Astrocyte of the spinal cord (primary cell): ENCODE results near the gene SSH2.
"Not testable (repeated sequence)": the region's sequence is repeated elsewhere in the genome, so short reads cannot be mapped to it uniquely, and the experiment has no call there.

ENCODE experiments used
- DNase-seq: peaks from one replicate; pipeline ENCODE4 v3.0.0; 2011; ENCODE audit warnings: low read depth, low spot score
- H3K4me3 ChIP-seq: 2 replicates; pipeline ENCODE4 v1.5.1; 2011; ENCODE audit warnings: low read depth, mild to moderate bottlenecking, low read length, moderate library complexity
- CTCF ChIP-seq: IDR thresholded peaks from 2 replicates; pipeline ENCODE4 v1.5.1; 2012; ENCODE audit warnings: low read depth, mild to moderate bottlenecking, low read length, inconsistent platforms
- in situ Hi-C: cut with HindIII; loops from 2 replicates; pipeline ENCODE4 v1.10.0; 2017; ENCODE audit warnings: low sequenced_read_pairs

SSH2 gene

GRCh38 chr17:29874931-29875596 lies 55.0 kb downstream of the SSH2 start:
- DNase-seq = no peak
- no peak overlapping the region for H3K4me3 ChIP-seq
- no peak for TF ChIP-seq CTCF
- in situ Hi-C loops = no loop called here

- H3K4me3 ChIP-seq, in situ Hi-C loops, DNase-seq: not testable (repeated sequence)
Measured at GRCh38 chr17:29874358-29874757, 55.7 kb downstream of the SSH2 start.

- no peak overlapping the region for H3K4me3 ChIP-seq
- DNase-seq = no peak
- in situ Hi-C loops = no loop called here
- no peak for TF ChIP-seq CTCF
Measured at GRCh38 chr17:29873476-29873875, 56.6 kb downstream of the SSH2 start.

- TF ChIP-seq CTCF = no peak
- in situ Hi-C loops = no loop called here
- no peak overlapping the region for H3K4me3 ChIP-seq
- DNase-seq = no peak
Measured at GRCh38 chr17:29870836-29871465, 59.1 kb downstream of the SSH2 start.

GRCh38 chr17:29867643-29868181 lies 62.3 kb downstream of the SSH2 start:
- in situ Hi-C loops = no loop called here
- peak; percentile 4 for TF ChIP-seq CTCF
- no peak for DNase-seq
- H3K4me3 ChIP-seq = no peak overlapping the region

- in situ Hi-C loops = no loop called here
- no peak overlapping the region for H3K4me3 ChIP-seq
- DNase-seq = no peak
- TF ChIP-seq CTCF = no peak
Measured at GRCh38 chr17:29866746-29867404, 63.2 kb downstream of the SSH2 start.

GRCh38 chr17:29864615-29865014 lies 65.4 kb downstream of the SSH2 start:
- no peak for DNase-seq
- in situ Hi-C loops = no loop called here
- no peak overlapping the region for H3K4me3 ChIP-seq
- TF ChIP-seq CTCF = no peak

- in situ Hi-C loops, H3K4me3 ChIP-seq, DNase-seq: not testable (repeated sequence)
Measured at GRCh38 chr17:29864123-29864522, 65.9 kb downstream of the SSH2 start.
